Measurements from ENCODE around the gene DAPK2.

DNA sequence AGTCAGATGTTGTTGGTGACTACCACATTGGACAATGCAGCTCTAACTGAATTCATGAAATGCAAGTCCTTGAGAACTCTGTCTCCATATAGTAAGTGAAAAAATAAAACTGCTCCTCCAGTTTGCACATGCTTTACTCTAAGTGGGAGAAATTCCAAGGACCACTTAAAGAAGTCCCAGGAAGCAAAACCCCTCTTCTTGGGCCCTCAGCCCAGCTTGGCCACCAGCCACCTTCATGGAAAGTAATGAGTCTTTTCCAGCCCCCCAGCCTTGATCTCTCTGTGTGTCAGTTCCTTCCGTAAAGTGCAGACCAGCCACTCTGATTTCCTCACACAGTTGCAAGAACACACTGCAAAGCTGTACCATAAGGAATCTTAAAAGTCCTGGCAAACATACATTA is 34.5 kb downstream of the DAPK2 start:
- TF ChIP-seq CTCF (IDR thresholded peaks at IDR 0.05), result no peak
- no peak for TF ChIP-seq ZFX (IDR thresholded peaks at IDR 0.05; ENCODE audit: borderline replicate concordance)

Data from 22Rv1 (cell line).